Activated CD4-positive, alpha-beta memory T cell treated with anti-CD3 and anti-CD28 coated beads for 36 hours (primary cell): ENCODE measurements around the gene PKM. TPM values are rescaled to one million over a fixed set of nuclear protein-coding genes. Genes with fewer than 3 reads are reported as not detected.
A peak's percentile ranks its signal among the peaks of the same experiment; 100 is the strongest.

Experiments
- CTCF ChIA-PET: fragments of 350-600 bp; sonication (Branson Sonifier 250); formaldehyde crosslinking; loops from one replicate; lab custom pipeline; 2021; ENCODE audit warnings: antibody characterized with exemption, inconsistent platforms; lab: Charles Lee
- POLR2A ChIA-PET: fragments of 350-600 bp; sonication (Branson Sonifier 250); formaldehyde crosslinking; loops from one replicate; lab custom pipeline; 2021; ENCODE audit warnings: antibody characterized with exemption; lab: Charles Lee
- DNase-seq: peaks from one replicate; pipeline ENCODE4 v3.0.0-alpha.2; 2020
- H3K27ac Mint-ChIP-seq: one replicate; pipeline ENCODE4 v1.8.0; 2021; ENCODE audit warnings: mixed read lengths
- H3K27me3 Mint-ChIP-seq: one replicate; pipeline ENCODE4 v1.8.0; 2021; ENCODE audit warnings: mixed read lengths
- H3K36me3 Mint-ChIP-seq: one replicate; pipeline ENCODE4 v1.8.0; 2021; ENCODE audit warnings: mixed read lengths
- H3K4me1 Mint-ChIP-seq: one replicate; pipeline ENCODE4 v1.8.0; 2021; ENCODE audit warnings: low read depth, mixed read lengths
- H3K4me3 Mint-ChIP-seq: one replicate; pipeline ENCODE4 v1.8.0; 2021; ENCODE audit warnings: mild to moderate bottlenecking, mixed read lengths
- H3K9me3 Mint-ChIP-seq: one replicate; pipeline ENCODE4 v1.8.0; 2021; ENCODE audit warnings: mixed read lengths
- intact Hi-C: fragments of 100-400 bp; cut with micrococcal nuclease; formaldehyde crosslinking; loops from one replicate; pipeline ENCODE4 v1.15.1; 2023
- total RNA-seq, 2 experiments: library from RNA; stranded (reverse); gene quantifications; one replicate each; pipeline ENCODE4 v1.2.3, GENCODE V29; 2021

Gene PKM
- total RNA-seq, 2 experiments from 2014 or later, result 2,032 to 2,053 TPM

DNA sequence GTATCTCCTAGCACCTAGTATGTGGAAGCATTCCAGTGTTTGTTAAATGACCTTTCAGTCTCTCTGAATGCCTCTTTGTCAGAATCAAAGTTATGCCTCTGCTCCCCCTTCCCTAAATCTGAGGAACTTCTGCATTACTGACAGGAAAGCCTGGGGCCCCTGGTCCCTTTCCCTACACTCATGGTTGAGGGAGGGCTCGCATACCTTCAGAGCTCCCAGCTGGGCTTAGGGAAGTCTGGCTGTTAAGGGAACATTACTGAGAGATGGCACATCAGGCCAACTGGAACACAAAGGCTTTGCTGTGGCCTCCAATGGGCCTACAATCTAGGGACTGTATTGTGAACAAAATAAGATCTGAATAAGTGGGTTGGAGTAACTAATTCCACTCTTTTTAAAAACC, 10.3 kb downstream of the PKM start:
- Mint-ChIP-seq H3K27me3 (no peaks in the 10 kb centered on the region), H3K4me3 (no peak overlapping the region), H3K36me3 (peaks cover 81% of the 10 kb centered on the region), H3K9me3 (no peaks in the 10 kb centered on the region), H3K4me1 (peaks cover 59% of the 10 kb centered on the region), H3K27ac (peak overlapping the region; percentile 58)
- ChIA-PET POLR2A (interaction anchor here (1.5 to 4.1 kb wide), 4 partner anchors 7 to 14 kb away, joined by 4 to 12 read pairs (median 8); partner anchors contain the start of gene PKM), CTCF (interaction anchor here (1.0 to 8.9 kb wide), 2 partner anchors 21 to 65 kb away, joined by 3 to 65 read pairs; partner anchors contain the start of gene GRAMD2A)
- intact Hi-C loops, result no loop called here
- no peak for DNase-seq

DNA sequence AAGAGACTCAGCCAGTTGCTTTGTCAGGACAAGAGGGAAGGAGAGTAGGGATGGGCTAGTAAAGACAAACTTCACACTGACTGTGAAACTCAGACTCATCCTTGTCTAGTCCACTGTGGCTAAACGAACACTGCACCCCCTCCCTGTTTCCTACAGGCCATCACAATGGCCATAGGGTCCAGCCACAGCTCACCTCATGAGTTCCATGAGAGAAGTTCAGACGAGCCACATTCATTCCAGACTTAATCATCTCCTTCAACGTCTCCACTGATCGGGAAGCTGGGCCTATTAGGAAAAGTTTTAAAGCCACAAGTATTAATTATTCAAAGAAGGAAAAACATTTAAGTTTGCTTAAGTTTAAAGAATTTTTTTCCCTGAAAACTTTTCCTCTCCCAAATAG, 13.8 kb downstream of the PKM start:
- ChIA-PET POLR2A (interaction anchor here (0.8 kb wide), 1 partner anchor 10 kb away, joined by 3 read pairs; no protein-coding TSS in a partner anchor), CTCF (interaction anchor here (0.6 to 3.0 kb wide), 3 partner anchors 9 to 78 kb away, joined by 3 to 16 read pairs (median 10); no protein-coding TSS in a partner anchor)
- DNase-seq, result no peak
- Mint-ChIP-seq H3K4me1 (peaks cover 38% of the 10 kb centered on the region), H3K9me3 (no peaks in the 10 kb centered on the region), H3K4me3 (no peak overlapping the region), H3K27ac (no peak overlapping the region), H3K36me3 (peaks cover 74% of the 10 kb centered on the region), H3K27me3 (no peaks in the 10 kb centered on the region)
- intact Hi-C loops, result no loop called here

DNA sequence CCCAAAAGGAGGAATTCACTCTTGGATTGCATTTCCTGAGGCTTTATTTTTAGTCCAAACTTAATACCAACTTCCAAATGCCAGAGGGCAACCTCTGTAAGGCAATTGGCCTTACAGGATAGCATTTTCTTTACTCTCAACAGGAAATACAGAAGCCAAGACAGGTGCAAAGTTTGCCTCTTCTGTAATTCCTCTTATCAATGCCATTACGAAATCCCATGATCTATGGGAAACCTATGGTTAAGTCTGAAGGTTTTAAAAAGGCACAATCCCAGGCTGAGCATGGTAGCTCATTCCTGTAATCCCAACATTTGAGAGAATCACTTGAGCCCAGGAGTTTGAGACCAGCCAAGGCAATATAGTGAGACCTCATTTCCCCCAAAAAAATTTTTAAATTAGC, 14.9 kb downstream of the PKM start:
- Mint-ChIP-seq H3K27me3 (no peaks in the 10 kb centered on the region), H3K36me3 (peaks cover 76% of the 10 kb centered on the region), H3K27ac (no peak overlapping the region), H3K9me3 (no peaks in the 10 kb centered on the region), H3K4me1 (peaks cover 28% of the 10 kb centered on the region), H3K4me3 (no peak overlapping the region)
- DNase-seq, result no peak
- CTCF ChIA-PET, result interaction anchor here (2.4 to 3.0 kb wide), 2 partner anchors 10 to 16 kb away, joined by 10 to 16 read pairs; no protein-coding TSS in a partner anchor
- POLR2A ChIA-PET, result interaction anchor here (1.6 kb wide), 1 partner anchor 11 kb away, joined by 7 read pairs; no protein-coding TSS in a partner anchor
- intact Hi-C loops, result no loop called here

DNA sequence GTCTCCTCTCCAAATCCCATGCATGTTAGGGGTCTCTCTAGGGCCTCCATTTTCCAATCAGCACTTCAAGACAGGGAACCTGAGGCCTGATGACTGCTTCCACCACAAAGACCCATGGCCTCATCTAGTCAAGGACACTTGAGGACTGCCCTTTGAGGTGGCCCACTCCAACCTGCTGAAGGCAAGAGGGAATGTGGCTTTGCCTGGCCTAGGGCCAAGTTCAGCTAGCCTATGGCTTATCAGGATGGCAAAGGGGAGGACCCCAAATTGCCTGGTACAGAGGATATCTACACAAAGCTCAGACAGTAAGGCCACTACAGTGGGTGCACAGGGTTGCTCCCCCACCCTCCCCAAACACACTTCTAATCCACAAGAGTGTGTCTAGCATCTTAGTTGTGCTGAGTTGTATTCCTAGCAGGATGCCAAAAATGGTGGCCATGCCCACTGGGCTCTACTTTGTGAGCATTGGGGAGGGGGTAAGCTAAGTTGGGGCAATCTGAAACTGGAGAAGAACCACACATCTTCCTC, 23.4 kb downstream of the PKM start:
- H3K36me3 Mint-ChIP-seq, result peaks cover 94% of the 10 kb centered on the region
- POLR2A ChIA-PET, result interaction anchor here (0.9 to 2.7 kb wide), 4 partner anchors 9 to 20 kb away, joined by 3 to 12 read pairs (median 7); no protein-coding TSS in a partner anchor
- no peak overlapping the region for H3K4me3 Mint-ChIP-seq
- H3K4me1 Mint-ChIP-seq, result peaks cover 40% of the 10 kb centered on the region
- no peaks in the 10 kb centered on the region for H3K9me3 Mint-ChIP-seq
- peak overlapping the region; percentile 72 for H3K27ac Mint-ChIP-seq
- CTCF ChIA-PET, result no interaction called here
- intact Hi-C loops, result no loop called here
- no peak for DNase-seq
- no peaks in the 10 kb centered on the region for H3K27me3 Mint-ChIP-seq

DNA sequence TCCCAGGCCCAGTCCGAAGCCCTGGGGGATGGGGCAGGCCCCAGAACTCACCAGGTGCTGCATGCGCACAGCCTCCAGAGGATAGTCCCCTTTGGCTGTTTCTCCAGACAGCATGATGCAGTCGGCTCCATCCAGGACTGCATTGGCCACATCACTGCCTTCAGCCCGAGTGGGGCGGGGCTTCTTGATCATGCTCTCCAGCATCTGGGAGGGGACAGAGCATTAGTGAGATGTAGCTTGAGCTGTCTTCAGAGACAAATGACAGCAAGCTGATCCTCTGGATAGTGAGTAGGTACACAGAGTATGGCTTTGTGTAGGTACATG, 24.4 kb downstream of the PKM start:
- Mint-ChIP-seq H3K9me3 (no peaks in the 10 kb centered on the region), H3K27ac (peak overlapping the region; percentile 79), H3K36me3 (peaks cover 96% of the 10 kb centered on the region), H3K4me1 (peaks cover 40% of the 10 kb centered on the region), H3K4me3 (no peak overlapping the region), H3K27me3 (no peaks in the 10 kb centered on the region)
- no peak for DNase-seq
- ChIA-PET CTCF (no interaction called here), POLR2A (interaction anchor here (1.3 to 2.7 kb wide), 4 partner anchors 14 to 23 kb away, joined by 5 to 17 read pairs (median 11); no protein-coding TSS in a partner anchor)
- intact Hi-C loops, result no loop called here

DNA sequence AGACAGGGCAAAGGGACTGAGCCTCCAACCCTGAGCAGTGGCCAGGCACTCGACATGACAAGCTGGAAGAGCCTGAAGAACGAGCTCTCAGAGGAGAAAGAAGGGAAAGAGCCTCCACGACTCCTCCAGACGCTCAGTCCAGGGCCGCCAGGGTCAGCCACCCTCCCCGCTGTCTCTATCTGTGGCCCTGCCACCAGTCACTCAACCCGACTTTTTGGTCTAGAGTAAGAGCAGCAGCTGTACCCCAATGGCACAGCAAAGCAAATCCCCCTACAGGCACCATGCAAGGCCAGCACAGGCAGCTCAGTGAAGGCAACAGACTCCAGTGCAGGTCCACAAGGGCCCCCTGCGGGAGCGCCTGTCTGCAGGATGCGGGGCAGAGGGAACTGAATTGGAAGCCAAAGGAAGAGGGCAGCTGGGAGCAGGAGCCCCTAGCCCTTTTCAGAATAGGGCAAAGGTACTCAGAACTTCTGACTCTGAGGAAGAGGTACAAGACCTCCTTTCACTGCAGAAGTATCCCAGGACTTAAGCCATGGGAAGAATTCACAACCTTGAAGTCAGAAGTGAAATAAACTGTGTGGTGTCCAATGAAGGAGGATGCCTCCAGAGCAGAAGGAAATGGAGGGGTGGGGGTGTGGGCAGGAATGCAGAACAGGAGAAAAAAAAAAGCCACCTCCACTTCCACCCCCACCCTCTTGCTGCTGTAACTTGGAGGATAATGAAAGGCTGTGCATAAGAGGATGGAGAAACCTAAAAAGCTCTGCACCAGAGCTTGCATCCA, 24.9 kb downstream of the PKM start:
- peaks cover 42% of the 10 kb centered on the region for H3K4me1 Mint-ChIP-seq
- peak overlapping the region; percentile 79 for H3K27ac Mint-ChIP-seq
- no peak for DNase-seq
- peaks cover 91% of the 10 kb centered on the region for H3K36me3 Mint-ChIP-seq
- ChIA-PET CTCF (interaction anchor here (1.2 kb wide), 1 partner anchor 21 kb away, joined by 5 read pairs; no protein-coding TSS in a partner anchor), POLR2A (interaction anchor here (0.8 to 2.7 kb wide), 4 partner anchors 9 to 24 kb away, joined by 3 to 17 read pairs (median 8); partner anchors contain the start of gene GRAMD2A)
- no peak overlapping the region for H3K4me3 Mint-ChIP-seq
- no peaks in the 10 kb centered on the region for H3K27me3 Mint-ChIP-seq
- H3K9me3 Mint-ChIP-seq, result no peaks in the 10 kb centered on the region
- intact Hi-C loops, result loop anchor here (1.0 kb wide), 1 partner anchor 21 kb away; no protein-coding TSS in a partner anchor

DNA sequence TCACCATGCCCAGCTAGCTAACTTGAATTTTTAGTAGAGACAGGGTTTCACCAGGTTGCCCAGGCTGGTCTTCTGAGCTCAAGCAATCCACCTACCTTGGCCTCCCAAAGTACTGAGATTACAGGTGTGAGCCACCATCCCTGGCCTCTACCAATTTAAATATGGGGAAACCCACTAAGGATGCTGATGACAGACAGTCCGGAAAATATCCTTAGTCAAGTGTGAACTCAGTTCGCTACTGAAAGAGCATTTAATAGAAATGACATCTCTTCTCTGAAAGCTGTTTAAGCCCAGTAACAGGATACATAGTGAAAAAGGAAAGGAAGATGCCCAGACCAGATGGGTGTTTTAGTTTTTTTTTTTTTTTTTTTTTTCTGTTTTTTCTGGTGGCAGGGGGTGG, 25.7 kb downstream of the PKM start:
- H3K36me3 Mint-ChIP-seq, result peaks cover 91% of the 10 kb centered on the region
- peaks cover 44% of the 10 kb centered on the region for H3K4me1 Mint-ChIP-seq
- intact Hi-C loops, result loop anchor here (1.0 kb wide), 1 partner anchor 22 kb away; no protein-coding TSS in a partner anchor
- H3K4me3 Mint-ChIP-seq, result no peak overlapping the region
- DNase-seq, result no peak
- POLR2A ChIA-PET, result interaction anchor here (0.7 to 2.7 kb wide), 5 partner anchors 8 to 26 kb away, joined by 3 to 17 read pairs (median 5); partner anchors contain the start of gene GRAMD2A
- no peaks in the 10 kb centered on the region for H3K27me3 Mint-ChIP-seq
- no peaks in the 10 kb centered on the region for H3K9me3 Mint-ChIP-seq
- CTCF ChIA-PET, result interaction anchor here (1.2 kb wide), 1 partner anchor 22 kb away, joined by 5 read pairs; no protein-coding TSS in a partner anchor
- peak overlapping the region; percentile 79 for H3K27ac Mint-ChIP-seq

DNA sequence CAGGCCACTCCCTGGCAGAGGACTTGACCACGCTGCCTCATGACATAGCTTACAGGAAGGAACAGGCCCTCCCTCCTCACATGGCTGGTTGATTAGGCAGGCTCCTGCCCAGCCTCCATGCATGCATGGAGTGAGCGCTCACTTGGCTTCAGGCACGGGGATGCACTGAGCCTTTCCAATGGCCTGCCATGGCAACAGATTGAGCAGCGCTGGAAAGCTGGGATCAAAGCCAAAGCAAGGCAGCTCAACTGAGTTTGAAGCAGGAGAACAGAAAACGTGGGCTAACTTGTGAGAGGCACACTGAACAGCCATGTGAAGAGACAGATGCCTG, 27.5 kb downstream of the PKM start:
- DNase-seq, result no peak
- Mint-ChIP-seq H3K27ac (peak overlapping the region; percentile 45), H3K4me3 (no peak overlapping the region), H3K27me3 (no peaks in the 10 kb centered on the region), H3K4me1 (peaks cover 44% of the 10 kb centered on the region), H3K36me3 (peaks cover 92% of the 10 kb centered on the region), H3K9me3 (no peaks in the 10 kb centered on the region)
- intact Hi-C loops, result no loop called here
- ChIA-PET CTCF (no interaction called here), POLR2A (interaction anchor here (1.0 to 1.7 kb wide), 2 partner anchors 23 to 24 kb away, joined by 3 read pairs; no protein-coding TSS in a partner anchor)

DNA sequence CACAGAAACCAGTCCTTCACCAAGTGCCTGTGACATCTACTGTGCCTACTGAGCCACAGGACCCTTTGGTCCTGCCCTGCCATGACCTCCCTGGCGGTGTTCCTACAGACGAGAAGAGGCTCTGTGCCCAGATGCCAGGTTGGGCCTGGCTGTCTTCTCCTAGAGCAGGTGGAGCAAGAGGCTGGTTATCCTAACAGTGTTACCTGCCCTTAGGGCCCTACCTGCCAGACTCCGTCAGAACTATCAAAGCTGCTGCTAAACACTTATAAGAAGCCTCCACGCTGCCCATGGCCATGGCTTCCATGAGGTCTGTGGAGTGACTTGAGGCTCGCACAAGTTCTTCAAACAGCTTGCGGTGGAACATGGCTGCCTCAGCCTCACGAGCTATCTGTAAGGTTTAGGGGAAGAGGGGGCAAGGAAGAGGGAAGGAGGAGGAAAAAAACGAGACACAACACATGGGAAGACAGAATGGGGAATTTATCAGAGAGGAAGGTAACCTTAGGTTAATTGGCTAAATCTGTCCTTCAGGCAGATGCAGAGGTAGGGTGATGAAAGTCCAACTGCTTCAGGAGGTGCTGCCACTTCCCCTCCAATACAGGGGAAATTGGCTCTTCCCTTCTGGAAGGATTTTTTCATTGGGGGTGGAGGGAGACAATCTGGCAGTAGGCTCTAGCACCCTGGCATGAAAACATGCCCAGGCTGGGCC, 28.0 kb downstream of the PKM start:
- no peaks in the 10 kb centered on the region for H3K9me3 Mint-ChIP-seq
- no peak for DNase-seq
- intact Hi-C loops, result no loop called here
- H3K27me3 Mint-ChIP-seq, result peaks cover 2% of the 10 kb centered on the region
- no peak overlapping the region for H3K4me3 Mint-ChIP-seq
- ChIA-PET CTCF (interaction anchor here (0.6 to 1.2 kb wide), 2 partner anchors 45 to 110 kb away, joined by 3 read pairs; no protein-coding TSS in a partner anchor), POLR2A (interaction anchor here (1.0 to 1.7 kb wide), 2 partner anchors 23 to 25 kb away, joined by 3 read pairs; no protein-coding TSS in a partner anchor)
- peaks cover 92% of the 10 kb centered on the region for H3K36me3 Mint-ChIP-seq
- H3K4me1 Mint-ChIP-seq, result peaks cover 43% of the 10 kb centered on the region
- peak overlapping the region; percentile 59 for H3K27ac Mint-ChIP-seq

DNA sequence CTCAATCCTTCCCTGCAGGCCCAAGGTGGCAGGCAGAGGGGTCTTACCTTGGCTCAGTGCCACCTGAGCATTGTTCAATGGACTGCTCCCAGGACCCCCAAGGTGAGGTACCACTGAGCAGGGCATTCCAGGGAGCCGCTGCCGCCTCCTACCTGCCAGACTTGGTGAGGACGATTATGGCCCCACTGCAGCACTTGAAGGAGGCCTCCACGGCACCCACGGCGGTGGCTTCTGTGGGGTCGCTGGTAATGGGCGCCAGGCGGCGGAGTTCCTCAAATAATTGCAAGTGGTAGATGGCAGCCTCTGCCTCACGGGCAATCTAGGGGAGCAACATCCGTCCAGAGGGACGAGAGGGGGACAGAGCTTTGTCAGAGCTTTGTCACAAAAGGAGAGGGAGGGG, 28.7 kb downstream of the PKM start:
- no peaks in the 10 kb centered on the region for H3K9me3 Mint-ChIP-seq
- POLR2A ChIA-PET, result interaction anchor here (1.7 kb wide), 1 partner anchor 26 kb away, joined by 3 read pairs; no protein-coding TSS in a partner anchor
- peaks cover 4% of the 10 kb centered on the region for H3K27me3 Mint-ChIP-seq
- DNase-seq, result no peak
- H3K4me3 Mint-ChIP-seq, result no peak overlapping the region
- no peak overlapping the region for H3K27ac Mint-ChIP-seq
- H3K36me3 Mint-ChIP-seq, result peaks cover 88% of the 10 kb centered on the region
- intact Hi-C loops, result no loop called here
- peaks cover 45% of the 10 kb centered on the region for H3K4me1 Mint-ChIP-seq
- CTCF ChIA-PET, result interaction anchor here (0.6 to 5.1 kb wide), 3 partner anchors 22 to 110 kb away, joined by 3 to 65 read pairs (median 3); no protein-coding TSS in a partner anchor

DNA sequence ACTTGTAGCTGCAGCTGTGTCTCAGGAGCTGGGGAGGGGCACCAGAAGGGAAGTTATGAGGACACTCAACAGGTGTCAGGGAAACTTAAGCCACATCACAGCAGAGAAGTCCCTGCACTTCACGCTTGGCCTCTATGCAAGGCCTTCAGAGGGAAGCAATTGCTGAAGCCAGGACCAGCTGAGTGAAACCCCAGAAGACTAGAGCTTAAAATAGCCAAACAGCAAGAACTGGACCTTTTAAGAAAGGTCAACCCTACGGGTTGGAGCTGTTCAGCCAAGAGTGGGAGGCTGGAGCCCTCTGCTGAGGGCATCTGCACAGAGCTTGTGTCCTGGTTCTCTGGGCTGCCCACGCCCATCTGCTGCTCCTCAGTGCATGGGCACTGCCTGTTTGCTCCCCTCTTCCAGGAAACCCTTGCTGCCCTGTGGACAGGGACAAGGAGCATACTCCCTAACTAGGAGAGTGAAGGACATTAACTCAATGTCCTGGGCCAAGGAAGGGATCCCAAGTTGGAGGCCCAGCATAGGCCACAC, 29.5 kb downstream of the PKM start:
- Mint-ChIP-seq H3K27ac (peak overlapping the region; percentile 59), H3K4me1 (peaks cover 38% of the 10 kb centered on the region), H3K4me3 (no peak overlapping the region), H3K9me3 (no peaks in the 10 kb centered on the region), H3K36me3 (peaks cover 80% of the 10 kb centered on the region), H3K27me3 (peaks cover 10% of the 10 kb centered on the region)
- DNase-seq, result no peak
- POLR2A ChIA-PET, result interaction anchor here (1.0 to 2.3 kb wide), 3 partner anchors 9 to 29 kb away, joined by 4 to 10 read pairs (median 10); partner anchors contain the start of gene PKM
- CTCF ChIA-PET, result interaction anchor here (1.5 to 5.1 kb wide), 4 partner anchors 15 to 40 kb away, joined by 3 to 65 read pairs (median 10); no protein-coding TSS in a partner anchor
- intact Hi-C loops, result no loop called here
